Urinary bladder (tissue), 4 donors: ENCODE measurements around the gene HECTD3. TPM values are rescaled to one million over a fixed set of nuclear protein-coding genes. Genes with fewer than 3 reads are reported as not detected.
"Not testable (repeated sequence)": the region's sequence is repeated elsewhere in the genome, so short reads cannot be mapped to it uniquely, and the experiment has no call there.

Experiments
- DNase-seq: peaks from one replicate; pipeline ENCODE4 v3.0.0-alpha.2; 2015; ENCODE audit errors: extremely low spot score
- H3K27ac ChIP-seq: one replicate; pipeline ENCODE4 v1.5.1; 2013; ENCODE audit warnings: low read depth, mild to moderate bottlenecking, moderate library complexity
- H3K36me3 ChIP-seq: one replicate; pipeline ENCODE4 v1.6.1; 2013; ENCODE audit warnings: mild to moderate bottlenecking, moderate library complexity; ENCODE audit not compliant: insufficient read depth
- H3K4me1 ChIP-seq: one replicate; pipeline ENCODE4 v1.6.1; 2013; ENCODE audit warnings: mild to moderate bottlenecking, moderate library complexity; ENCODE audit not compliant: insufficient read depth
- H3K4me3 ChIP-seq: one replicate; pipeline ENCODE4 v1.5.1; 2013; ENCODE audit warnings: low read depth, low read length
- WGBS: extraction: QIAGEN DNeasy Blood & Tissue Kit; methylation state at CpG from one replicate; pipeline ENCODE4 v1.1.7; 2013; 5-methylcytosine and 5-hydroxymethylcytosine counted together
- polyA plus RNA-seq: library from polyadenylated mRNA; stranded (reverse); fragments of 200-250 nt; gene quantifications from one replicate; pipeline ENCODE4 v1.2.3, GENCODE V29; 2013
- total RNA-seq: library from RNA; depleted of rRNA; stranded (reverse); fragments of >200 nt; gene quantifications from one replicate; pipeline ENCODE4 v1.2.3, GENCODE V29; 2014
- donor health status: healthy with polysubstance abuse.
- donor health status: healthy.

Gene HECTD3
- total and polyA plus RNA-seq, 2 donors, result 9.4 to 37.2 TPM

DNA sequence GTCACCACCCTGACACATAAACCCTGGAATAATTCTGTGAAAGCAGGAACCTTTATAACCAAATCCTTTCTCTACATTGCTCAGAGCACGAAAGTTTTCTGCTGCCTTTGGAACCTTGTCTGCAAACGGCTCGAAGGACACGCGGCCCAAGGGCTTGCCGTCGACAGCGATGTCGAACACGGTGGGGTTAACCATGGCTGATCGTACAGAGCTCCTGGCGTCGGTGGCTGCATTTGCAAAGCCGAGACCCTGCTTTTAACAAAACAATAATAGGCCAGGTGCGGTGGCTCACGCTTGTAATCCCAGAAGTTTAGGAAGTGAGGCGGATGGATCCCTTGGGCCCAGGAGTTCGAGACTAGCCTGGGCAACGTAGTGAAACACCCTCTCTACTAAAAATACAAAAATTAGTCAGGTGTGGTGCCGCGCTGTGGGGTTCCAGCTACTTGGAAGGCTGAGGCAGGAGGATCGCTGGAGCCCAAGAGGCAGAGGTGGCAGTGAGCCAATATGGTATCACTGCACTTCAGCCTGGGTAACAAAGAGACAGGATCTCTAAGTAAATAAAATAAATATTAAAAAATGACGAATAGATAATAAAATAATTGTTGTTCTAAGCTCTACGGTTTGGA, 22.5 kb downstream of the HECTD3 start:
- Histone ChIP-seq H3K27ac (no peak overlapping the region), H3K4me3 (no peak overlapping the region), H3K4me1 (no peaks in the 10 kb centered on the region), H3K36me3 (no peaks in the 10 kb centered on the region)
- 89% methylated on average over 24 of the region's 24 CpGs for WGBS
- no peak for DNase-seq

- 6% methylated on average over 19 of the region's 19 CpGs for WGBS
- DNase-seq, result no peak
- Histone ChIP-seq H3K4me3 (peak overlapping the region; percentile 49), H3K36me3 (no peaks in the 10 kb centered on the region), H3K27ac (no peak overlapping the region), H3K4me1 (no peaks in the 10 kb centered on the region)
Measured at GRCh38 chr1:44985747-44986359, 25.3 kb downstream of the HECTD3 start.

DNA sequence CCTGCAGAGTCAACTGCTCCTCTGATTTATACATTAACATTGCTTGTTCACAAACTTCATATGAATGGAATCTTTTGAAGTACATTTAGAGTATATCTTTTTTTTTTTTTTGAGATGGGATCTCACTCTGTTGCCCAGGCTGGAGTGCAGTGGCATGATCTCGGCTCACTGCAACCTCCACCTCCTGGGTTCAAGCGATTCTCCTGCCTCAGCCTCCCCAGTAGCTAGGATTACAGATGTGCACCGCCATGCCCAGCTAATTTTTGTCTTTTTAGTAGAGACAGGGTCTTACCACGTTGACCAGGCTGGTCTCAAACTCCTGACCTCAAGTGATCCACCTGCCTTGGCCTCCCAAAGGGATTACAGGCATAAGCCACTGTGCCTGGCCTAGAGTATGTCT, 33.8 kb downstream of the HECTD3 start:
- H3K4me1 ChIP-seq, H3K36me3 ChIP-seq, DNase-seq, H3K27ac ChIP-seq, H3K4me3 ChIP-seq: not testable (repeated sequence)
- WGBS, result 97% methylated on average over 4 of the region's 4 CpGs

DNA sequence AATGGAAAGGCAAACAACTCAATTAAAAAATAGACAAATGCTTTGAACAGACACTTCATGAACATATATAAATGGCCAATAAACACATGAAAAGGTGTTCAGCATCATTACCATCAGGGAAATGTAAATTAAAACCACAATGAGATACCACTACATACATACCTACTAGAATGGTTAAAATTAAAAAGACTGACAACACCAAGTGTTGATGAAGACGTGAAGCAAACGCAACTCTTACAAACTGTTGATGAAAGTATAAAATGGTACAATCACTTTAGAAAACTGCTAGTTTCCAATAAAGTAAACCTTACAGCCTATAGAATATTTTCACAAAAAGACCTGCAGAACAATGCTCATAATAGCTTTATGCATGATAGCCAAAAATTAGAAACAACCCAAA, 34.9 kb downstream of the HECTD3 start:
- Histone ChIP-seq H3K4me3 (no peak overlapping the region), H3K4me1 (no peaks in the 10 kb centered on the region), H3K36me3 (peaks cover 2% of the 10 kb centered on the region), H3K27ac (no peak overlapping the region)
- 99% methylated on average over 2 of the region's 2 CpGs for WGBS
- no peak for DNase-seq

DNA sequence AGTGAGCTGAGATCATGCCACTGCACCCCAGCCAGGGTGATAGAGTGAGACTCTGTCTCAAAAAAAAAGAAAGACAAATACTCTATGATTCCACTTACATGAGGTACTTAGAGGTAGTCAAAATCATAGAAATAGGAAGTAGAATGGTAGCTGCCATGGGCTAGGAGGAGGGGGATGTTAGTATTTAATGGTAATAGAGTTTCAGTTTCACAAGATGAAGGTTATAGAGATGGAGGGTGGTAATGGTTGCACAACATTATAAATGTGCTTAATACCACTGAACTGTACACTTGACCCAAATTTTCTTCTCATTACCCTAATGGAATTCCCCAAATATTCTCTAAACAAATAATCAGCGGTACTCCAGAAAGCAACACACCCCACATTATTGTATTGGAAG, 37.5 kb downstream of the HECTD3 start:
- 96% methylated on average over 1 of the region's 1 CpG for WGBS
- peaks cover 2% of the 10 kb centered on the region for H3K36me3 ChIP-seq
- no peak overlapping the region for H3K4me3 ChIP-seq
- H3K27ac ChIP-seq, result no peak overlapping the region
- no peaks in the 10 kb centered on the region for H3K4me1 ChIP-seq
- no peak for DNase-seq

DNA sequence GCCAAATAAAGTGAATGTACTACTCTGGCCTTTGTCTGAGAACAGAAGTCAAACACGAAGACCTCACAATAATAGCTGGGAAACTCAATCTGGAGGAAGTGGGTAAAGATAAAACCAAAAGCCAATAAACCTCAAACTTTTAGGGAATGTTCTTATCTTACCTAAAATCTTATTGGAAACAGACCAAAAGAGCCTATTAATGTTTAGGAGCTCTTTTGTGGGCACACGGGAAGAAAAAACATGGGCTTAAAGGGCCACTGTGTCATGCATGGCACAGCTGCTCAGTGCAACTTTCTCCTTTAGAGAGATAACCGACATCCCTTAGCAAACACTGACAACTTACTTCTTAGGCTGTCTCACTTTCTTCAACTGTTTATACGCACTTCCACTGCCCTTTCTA, 40.8 kb downstream of the HECTD3 start:
- H3K4me3 ChIP-seq, result no peak overlapping the region
- 31% methylated on average over 4 of the region's 4 CpGs for WGBS
- peaks cover 2% of the 10 kb centered on the region for H3K36me3 ChIP-seq
- DNase-seq, result no peak
- H3K27ac ChIP-seq, result no peak overlapping the region
- no peaks in the 10 kb centered on the region for H3K4me1 ChIP-seq

DNA sequence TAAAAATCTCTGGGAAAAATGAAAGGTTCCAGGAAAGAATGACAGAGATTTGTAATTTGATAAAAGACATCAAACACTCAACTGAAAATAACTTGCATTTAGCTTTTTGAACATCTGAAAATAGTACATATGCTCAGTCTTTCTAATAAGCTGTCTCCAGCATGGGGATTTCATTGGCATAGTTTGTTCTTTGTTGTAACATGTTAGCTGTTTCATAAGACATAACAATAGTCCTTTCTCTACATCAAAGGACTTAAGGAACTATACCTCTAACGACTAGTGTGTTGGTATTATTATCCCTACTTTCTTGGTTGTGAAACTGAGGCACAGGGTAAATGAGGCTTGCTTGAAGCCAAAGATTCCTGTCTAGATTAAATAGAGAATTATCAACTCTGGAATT, 46.7 kb downstream of the HECTD3 start:
- 75% methylated on average over 1 of the region's 1 CpG for WGBS
- no peak overlapping the region for H3K27ac ChIP-seq

DNA sequence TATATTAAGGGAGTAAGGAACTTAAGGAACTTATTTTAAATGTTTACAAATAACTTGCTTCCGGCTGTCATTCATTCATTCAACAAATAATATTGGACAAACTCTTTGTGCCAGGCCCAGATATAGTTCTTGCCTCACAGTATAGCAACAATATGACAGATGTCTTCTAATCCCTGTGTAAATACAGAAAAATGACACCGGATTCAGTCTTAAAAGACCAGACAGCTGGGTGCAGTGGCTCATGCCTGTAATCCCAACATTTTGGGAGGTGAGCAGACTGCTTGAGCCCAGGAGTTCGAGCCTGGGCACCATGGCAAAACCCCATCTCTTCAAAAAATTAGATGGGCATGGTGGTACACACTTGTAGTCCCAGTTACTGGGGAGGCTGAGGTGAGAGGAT, 48.4 kb downstream of the HECTD3 start:
- no peaks in the 10 kb centered on the region for H3K36me3 ChIP-seq
- DNase-seq, result no peak
- 89% methylated on average over 3 of the region's 3 CpGs for WGBS
- H3K4me1 ChIP-seq, result no peaks in the 10 kb centered on the region
- H3K4me3 ChIP-seq, result no peak overlapping the region
- H3K27ac ChIP-seq, result no peak overlapping the region

More for the DNA sequence above, 46.7 kb downstream of the HECTD3 start:
- no peak overlapping the region for H3K4me3 ChIP-seq
- no peaks in the 10 kb centered on the region for H3K4me1 ChIP-seq
- H3K36me3 ChIP-seq, result no peaks in the 10 kb centered on the region
- DNase-seq, result no peak

GRCh38 chr1:44962022-44962421, 49.1 kb downstream of the HECTD3 start:
- H3K4me1 ChIP-seq, H3K27ac ChIP-seq, H3K36me3 ChIP-seq, DNase-seq, H3K4me3 ChIP-seq: not testable (repeated sequence)
- WGBS, result 97% methylated on average over 4 of the region's 4 CpGs

DNA sequence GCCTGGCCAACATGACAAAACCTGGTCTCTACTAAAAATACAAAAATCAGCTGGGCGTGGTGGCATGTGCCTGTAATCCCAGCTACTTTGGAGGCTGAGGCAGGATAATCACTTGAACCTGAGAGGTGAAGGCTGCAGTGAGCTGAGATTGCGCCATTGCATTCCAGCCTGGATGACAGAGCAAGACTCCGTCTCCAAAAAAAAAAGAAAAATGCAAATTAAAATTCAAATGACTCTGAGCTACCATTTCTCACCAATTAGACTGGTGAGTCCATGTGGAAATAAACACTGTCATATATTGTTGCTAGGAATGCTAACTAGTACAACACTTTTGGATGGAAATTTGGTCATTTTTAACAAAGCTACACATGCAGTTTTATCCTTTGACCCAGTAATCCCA, 53.6 kb downstream of the HECTD3 start:
- 94% methylated on average over 3 of the region's 3 CpGs for WGBS
- not testable (repeated sequence) for H3K4me3 ChIP-seq, H3K27ac ChIP-seq, DNase-seq, H3K4me1 ChIP-seq, H3K36me3 ChIP-seq

GRCh38 chr1:44956077-44956476, 55.0 kb downstream of the HECTD3 start:
- not testable (repeated sequence) for H3K4me3 ChIP-seq, H3K4me1 ChIP-seq, H3K27ac ChIP-seq, H3K36me3 ChIP-seq, DNase-seq
- WGBS, result over 99% methylated on average over 3 of the region's 3 CpGs

Other genes with a start within 250 kb of the HECTD3 start
- 1,711 TPM for gene RPS8, start 235.8 kb downstream of the HECTD3 start, total RNA-seq
- 2,358 TPM for gene RPS8, start 235.8 kb downstream of the HECTD3 start, polyA plus RNA-seq
- not detected for gene BEST4, start 223.2 kb downstream of the HECTD3 start, total RNA-seq
- gene BEST4, start 223.2 kb downstream of the HECTD3 start, polyA plus RNA-seq, result 0.30 TPM
- gene PLK3, start 210.9 kb downstream of the HECTD3 start, total RNA-seq, result 4.7 TPM
- gene PLK3, start 210.9 kb downstream of the HECTD3 start, polyA plus RNA-seq, result 16.0 TPM
- not detected for gene DYNLT4, start 204.0 kb downstream of the HECTD3 start, total RNA-seq
- gene DYNLT4, start 204.0 kb downstream of the HECTD3 start, polyA plus RNA-seq, result 0.35 TPM
- 5.3 TPM for gene BTBD19, start 202.8 kb downstream of the HECTD3 start, total RNA-seq
- gene BTBD19, start 202.8 kb downstream of the HECTD3 start, polyA plus RNA-seq, result 4.3 TPM
- 4.4 TPM for gene PTCH2, start 168.1 kb downstream of the HECTD3 start, total RNA-seq
- gene PTCH2, start 168.1 kb downstream of the HECTD3 start, polyA plus RNA-seq, result 2.2 TPM
- gene EIF2B3, start 24.7 kb downstream of the HECTD3 start, total RNA-seq, result 27.8 TPM
- gene EIF2B3, start 24.7 kb downstream of the HECTD3 start, polyA plus RNA-seq, result 23.2 TPM
- 75.4 TPM for gene UROD, start 930 bp upstream of the HECTD3 start, total RNA-seq
- gene UROD, start 930 bp upstream of the HECTD3 start, polyA plus RNA-seq, result 97.6 TPM
- gene ZSWIM5, start 195.3 kb upstream of the HECTD3 start, total RNA-seq, result 2.4 TPM
- 3.6 TPM for gene ZSWIM5, start 195.3 kb upstream of the HECTD3 start, polyA plus RNA-seq